ENCODE results near the gene TM6SF1. TPM values are rescaled to one million over a fixed set of nuclear protein-coding genes. Genes with fewer than 3 reads are reported as not detected.

The TM6SF1 gene
- total and polyA plus RNA-seq, 9 of the 15 experiments (the other 6 are each of a cell fraction or from before 2014, with no cell fraction given) = 1.0 to 5.6 (median 3.5) TPM

- BruUV-seq (replicated peaks) = no TSS peak
- no peak for FAIRE-seq
- in situ Hi-C loops (cut with MboI) = no loop called here
- H3K4me3 ChIP-seq = peak overlapping the region; percentile 8; the same call in 1 of the 2 replicates
- H3K4me1 ChIP-seq (replicated peaks in 1 of 2; ENCODE audit: control insufficient read depth in 2 of 2, insufficient read depth in 2 of 2, low read length in 2 of 2) = peaks cover 9 to 35% of the 10 kb centered on the region in 2 experiments
- 76% methylated on average over 4 of the region's 4 CpGs for WGBS (ENCODE audit: insufficient coverage, low coverage, missing lambda C conversion rate)
- TF ChIP-seq NR0B1 (IDR thresholded peaks at IDR 0.05; ENCODE audit: partially characterized antibody) = no peak
- TF ChIP-seq ZNF699 (CRISPR knock-in tag; IDR thresholded peaks at IDR 0.05; ENCODE audit: insufficient replicate concordance) = no peak
- 0 out of 2 replicates have a peak, but pooled peaks have one; percentile 18 for TF ChIP-seq SPI1 (IDR thresholded peaks at IDR 0.05; ENCODE audit: borderline replicate concordance, low read depth, low read length)
- peaks cover 35% of the 10 kb centered on the region for H4K20me1 ChIP-seq (replicated peaks; ENCODE audit: control insufficient read depth, insufficient read depth, low read length)
- ATAC-seq = no peak
- H3K27ac ChIP-seq (ENCODE audit: extremely low read depth, low read depth, low read length) = peak overlapping the region; percentile 2; the same call in 1 of the 3 replicates
- H2AFZ ChIP-seq (ENCODE audit: low read depth, low read length) = no peak overlapping the region
- no peaks in the 10 kb centered on the region for H3K9me1 ChIP-seq (ENCODE audit: control insufficient read depth, insufficient read depth, low read length)
- H3K36me3 ChIP-seq (ENCODE audit: control insufficient read depth, insufficient read depth, low read length) = peaks cover 56% of the 10 kb centered on the region
- POLR2A ChIA-PET = no interaction called here
- H3K4me2 ChIP-seq (ENCODE audit: insufficient read depth, low read length) = peak overlapping the region; percentile 62
- no peak for DNase-seq (ENCODE audit: extremely low read depth in 1 of 4, low spot score in 3 of 4)
- H3K27me3 ChIP-seq (ENCODE audit: control insufficient read depth in 2 of 2, insufficient read depth in 2 of 2, low read length in 2 of 2) = no peaks in the 10 kb centered on the region
- H3K9me3 ChIP-seq (replicated peaks; ENCODE audit: control insufficient read depth, insufficient read depth, low read depth, low read length) = no peaks in the 10 kb centered on the region
- CTCF ChIA-PET (ENCODE audit: low intra/inter-chr PET ratio) = no interaction called here
- peaks cover 85% of the 10 kb centered on the region for H3K79me2 ChIP-seq (ENCODE audit: control insufficient read depth, insufficient read depth, low read length)
- intact Hi-C loops (cut with micrococcal nuclease) = no loop called here
- H3K9ac ChIP-seq (ENCODE audit: insufficient read depth in 1 of 2, low read depth in 2 of 2, low read length in 2 of 2) = peak overlapping the region in 1 of 2 experiments; percentile 12; a peak in 1 of 4 replicates
Observed at GRCh38 chr15:83063551-83063950, 43.9 kb upstream of the TM6SF1 start.

GRCh38 chr15:83064859-83065258 is 42.6 kb upstream of the TM6SF1 start:
- H2AFZ ChIP-seq (ENCODE audit: low read depth, low read length) = no peak overlapping the region
- peaks cover 35% of the 10 kb centered on the region for H4K20me1 ChIP-seq (replicated peaks; ENCODE audit: control insufficient read depth, insufficient read depth, low read length)
- intact Hi-C loops (cut with micrococcal nuclease) (loop anchor here (2.0 to 5.0 kb wide), 2 partner anchors 28 to 142 kb away; partner anchors contain the start of gene HDGFL3), in situ Hi-C loops (cut with MboI) (no loop called here)
- ChIA-PET POLR2A (interaction anchor here (1.5 kb wide), 1 partner anchor 10 kb away, joined by 5 read pairs; no protein-coding TSS in a partner anchor), CTCF (ENCODE audit: low intra/inter-chr PET ratio) (no interaction called here)
- no peaks in the 10 kb centered on the region for H3K27me3 ChIP-seq (ENCODE audit: control insufficient read depth in 2 of 2, insufficient read depth in 2 of 2, low read length in 2 of 2)
- peak overlapping the region; percentile 91 for H3K4me2 ChIP-seq (ENCODE audit: insufficient read depth, low read length)
- peaks cover 9 to 35% of the 10 kb centered on the region in 2 experiments for H3K4me1 ChIP-seq (replicated peaks in 1 of 2; ENCODE audit: control insufficient read depth in 2 of 2, insufficient read depth in 2 of 2, low read length in 2 of 2)
- ATAC-seq (no peak), DNase-seq (ENCODE audit: extremely low read depth in 1 of 4, low spot score in 3 of 4) (no peak), FAIRE-seq (no peak)
- peak overlapping the region in 1 of 2 experiments; percentile 93; a peak in 3 of 4 replicates for H3K9ac ChIP-seq (ENCODE audit: insufficient read depth in 1 of 2, low read depth in 2 of 2, low read length in 2 of 2)
- peaks cover 47% of the 10 kb centered on the region for H3K36me3 ChIP-seq (ENCODE audit: control insufficient read depth, insufficient read depth, low read length)
- H3K9me1 ChIP-seq (ENCODE audit: control insufficient read depth, insufficient read depth, low read length) = no peaks in the 10 kb centered on the region
- no TSS peak for BruUV-seq (replicated peaks)
- H3K4me3 ChIP-seq = peak overlapping the region; percentile 90
- H3K9me3 ChIP-seq (replicated peaks; ENCODE audit: control insufficient read depth, insufficient read depth, low read depth, low read length) = peaks cover 5% of the 10 kb centered on the region; the same call in 1 of the 2 replicates
- WGBS (ENCODE audit: insufficient coverage, low coverage, missing lambda C conversion rate) = 1% methylated on average over 4 of the region's 4 CpGs
- H3K27ac ChIP-seq (ENCODE audit: extremely low read depth, low read depth, low read length) = peak overlapping the region; percentile 92; the same call in 2 of the 3 replicates
- H3K79me2 ChIP-seq (ENCODE audit: control insufficient read depth, insufficient read depth, low read length) = peaks cover 72% of the 10 kb centered on the region
- TF ChIP-seq MEIS2 (IDR thresholded peaks at IDR 0.05; ENCODE audit: partially characterized antibody) (peak; percentile 46), LCOR (CRISPR knock-in tag; IDR thresholded peaks at IDR 0.05) (no peak), RFX1 (IDR thresholded peaks at IDR 0.05) (peak; percentile 37), TARDBP (IDR thresholded peaks at IDR 0.05) (no peak), KAT7 (CRISPR knock-in tag; IDR thresholded peaks at IDR 0.05; ENCODE audit: borderline replicate concordance) (peak; percentile 50; the same call in 1 of the 2 replicates), HMBOX1 (IDR thresholded peaks at IDR 0.05) (peak; percentile 68), HDAC1 (IDR thresholded peaks at IDR 0.05) (no peak), PKNOX1 (IDR thresholded peaks at IDR 0.05) (peak; percentile 55)

Data from K562 (cell line).